ENCODE results near the gene TMEM233.

The TMEM233 gene

GRCh38 chr12:119624966-119625365, 31.4 kb downstream of the TMEM233 start:
- no peak for DNase-seq (ENCODE audit: low spot score)
- TF ChIP-seq CTCF (IDR thresholded peaks at IDR 0.05; ENCODE audit: extremely low read depth, missing control alignments): no peak

DNA sequence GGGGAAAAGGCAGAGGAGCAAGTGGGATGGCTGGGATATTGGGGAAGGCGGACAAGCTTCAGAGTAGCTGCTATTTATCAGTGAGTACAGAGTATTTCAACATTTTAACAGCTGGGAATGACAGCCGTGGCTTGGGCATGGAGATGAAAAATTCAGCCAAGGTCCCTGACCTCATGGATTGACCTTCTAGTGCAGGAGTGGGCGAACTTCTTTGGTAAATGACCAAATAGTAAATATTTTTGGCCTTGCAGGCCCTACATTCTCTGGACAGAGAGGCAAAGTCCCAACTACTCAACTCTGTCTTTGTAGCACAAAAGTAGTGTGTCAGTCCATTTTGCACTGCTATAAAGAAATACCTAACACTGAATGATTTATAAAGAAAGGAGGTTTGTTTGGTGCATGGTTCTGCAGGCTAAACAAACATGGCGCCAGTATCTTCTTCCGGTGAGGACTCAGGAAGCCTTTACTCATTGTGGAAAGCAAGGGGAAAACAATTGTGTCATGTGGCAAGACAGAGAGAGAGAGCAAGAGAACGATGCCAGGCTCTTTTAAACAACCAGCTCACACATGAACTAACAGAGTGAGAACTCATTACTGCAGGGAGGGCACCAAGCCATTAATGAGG, 33.6 kb downstream of the TMEM233 start:
- no peak for TF ChIP-seq CTCF (IDR thresholded peaks at IDR 0.05; ENCODE audit: extremely low read depth, missing control alignments)
- no peak for DNase-seq (ENCODE audit: low spot score)

DNA sequence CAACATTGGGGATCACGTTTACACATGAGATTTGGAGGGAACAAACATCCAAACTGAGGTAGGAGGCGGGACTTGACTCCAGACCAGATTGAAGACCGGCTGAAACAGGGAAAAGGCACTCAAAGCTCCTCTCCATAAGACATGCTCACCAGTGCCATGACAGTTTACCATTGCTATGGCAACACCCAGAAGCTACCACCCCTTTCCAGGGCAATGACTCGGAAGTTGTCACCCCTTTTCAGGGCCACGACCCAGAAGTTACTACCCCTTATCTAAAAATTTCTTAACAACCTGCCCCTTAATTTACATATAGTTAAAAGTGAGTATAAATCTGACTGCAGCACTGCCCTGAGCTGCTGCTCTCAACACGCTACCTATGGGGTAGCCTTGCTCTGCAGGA, 34.1 kb downstream of the TMEM233 start:
- no peak for DNase-seq (ENCODE audit: low spot score)
- no peak for TF ChIP-seq CTCF (IDR thresholded peaks at IDR 0.05; ENCODE audit: extremely low read depth, missing control alignments)

- TF ChIP-seq CTCF (IDR thresholded peaks at IDR 0.05; ENCODE audit: extremely low read depth, missing control alignments): no peak
- DNase-seq (ENCODE audit: low spot score): no peak
Measured at GRCh38 chr12:119630223-119630780, 36.7 kb downstream of the TMEM233 start.

DNA sequence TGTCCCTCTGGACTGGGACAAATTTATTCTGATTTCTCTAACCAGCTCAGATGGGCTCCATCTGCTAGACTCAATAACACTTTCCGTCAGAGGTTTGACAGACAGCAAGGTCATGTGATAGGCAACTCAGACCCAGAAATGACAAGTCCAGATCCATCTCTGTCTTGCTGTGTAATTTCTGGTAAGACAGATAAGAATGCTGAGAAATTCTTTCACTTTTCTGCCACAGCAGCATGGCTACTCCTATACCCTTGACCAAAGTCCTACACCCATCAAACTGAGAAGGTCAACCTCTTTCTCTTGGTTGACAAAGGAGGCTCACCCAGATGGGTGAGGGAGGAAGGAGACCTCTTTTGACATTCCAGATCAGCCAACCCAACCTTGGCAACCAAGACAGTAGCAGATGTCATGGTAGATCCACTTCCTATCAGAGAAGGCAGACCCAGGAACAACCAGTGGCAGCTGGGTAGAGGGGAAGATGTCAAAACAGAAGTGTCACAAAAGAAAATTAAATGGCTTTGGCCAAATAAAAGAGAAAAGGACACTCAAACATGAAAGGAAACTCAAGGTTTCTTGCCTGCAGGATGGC, 37.5 kb downstream of the TMEM233 start:
- no peak for TF ChIP-seq CTCF (IDR thresholded peaks at IDR 0.05; ENCODE audit: extremely low read depth, missing control alignments)
- no peak for DNase-seq (ENCODE audit: low spot score)

GRCh38 chr12:119631930-119632678, 38.5 kb downstream of the TMEM233 start:
- no peak for TF ChIP-seq CTCF (IDR thresholded peaks at IDR 0.05; ENCODE audit: extremely low read depth, missing control alignments)
- no peak for DNase-seq (ENCODE audit: low spot score)

GRCh38 chr12:119634743-119635142, 41.2 kb downstream of the TMEM233 start:
- TF ChIP-seq CTCF (IDR thresholded peaks at IDR 0.05; ENCODE audit: extremely low read depth, missing control alignments): no peak
- no peak for DNase-seq (ENCODE audit: low spot score)

Data from GM20000 (cell line).